Stimulated activated CD4-positive, alpha-beta T cell treated with anti-CD3 and anti-CD28 coated beads, Interleukin-2, amount 100 ng/mL, for 4 hours (primary cell): ENCODE measurements around the gene DMAC2.
"Not testable (repeated sequence)": the region's sequence is repeated elsewhere in the genome, so short reads cannot be mapped to it uniquely, and the experiment has no call there.

Experiments
- DNase-seq: peaks from one replicate; pipeline ENCODE4 v3.0.0-alpha.2; 2020; ENCODE audit warnings: low read depth

DMAC2 gene

DNA sequence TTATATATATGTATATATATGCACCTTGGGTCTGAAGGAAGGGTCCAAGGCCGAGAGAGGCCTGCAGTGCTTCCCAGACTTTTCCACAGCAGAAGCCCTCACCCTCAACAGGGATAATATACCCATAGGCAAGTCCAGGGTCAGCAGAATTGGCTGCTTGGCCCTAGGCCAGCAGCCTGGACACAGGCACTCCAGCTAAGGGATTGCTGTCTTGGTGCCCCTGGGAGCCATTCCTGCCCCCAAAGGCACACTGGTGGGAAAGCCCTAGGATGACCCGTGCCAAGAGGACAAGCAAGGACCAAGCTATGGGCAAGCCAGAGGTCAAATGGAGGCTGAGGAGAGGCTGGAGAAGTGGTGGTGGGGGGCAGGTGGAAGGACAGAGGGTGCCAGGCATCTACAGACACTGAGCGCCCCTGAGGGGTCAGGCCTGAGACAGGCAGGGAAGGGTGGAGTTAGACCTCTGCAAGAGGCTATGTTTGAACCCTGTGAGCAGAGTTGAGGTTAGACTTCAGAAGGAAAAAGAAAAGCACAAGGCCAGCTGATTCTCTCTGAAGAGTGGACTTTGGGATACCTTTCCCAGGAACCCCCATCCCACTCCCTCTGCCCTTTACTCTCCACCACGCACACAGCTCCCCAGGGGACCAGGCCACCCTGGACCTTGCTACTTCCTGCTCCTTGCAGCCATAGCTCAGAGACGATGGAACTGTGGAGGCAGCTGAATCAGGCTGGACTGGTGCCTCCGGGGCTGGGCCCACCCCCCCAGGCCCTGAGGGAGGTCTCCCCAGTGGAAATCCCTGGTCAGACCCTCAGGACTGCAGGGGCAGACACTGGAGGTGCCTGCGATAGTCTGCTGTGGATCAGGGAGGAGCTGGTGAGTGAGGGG lies 3.0 kb upstream of the DMAC2 start, which contains the start of gene ERICH4:
TSS of gene ERICH4 (plus strand) at position 684 of the 883 bp plus-strand sequence. CDS start at position 698, 14 bp downstream.
- no peak for DNase-seq

DNA sequence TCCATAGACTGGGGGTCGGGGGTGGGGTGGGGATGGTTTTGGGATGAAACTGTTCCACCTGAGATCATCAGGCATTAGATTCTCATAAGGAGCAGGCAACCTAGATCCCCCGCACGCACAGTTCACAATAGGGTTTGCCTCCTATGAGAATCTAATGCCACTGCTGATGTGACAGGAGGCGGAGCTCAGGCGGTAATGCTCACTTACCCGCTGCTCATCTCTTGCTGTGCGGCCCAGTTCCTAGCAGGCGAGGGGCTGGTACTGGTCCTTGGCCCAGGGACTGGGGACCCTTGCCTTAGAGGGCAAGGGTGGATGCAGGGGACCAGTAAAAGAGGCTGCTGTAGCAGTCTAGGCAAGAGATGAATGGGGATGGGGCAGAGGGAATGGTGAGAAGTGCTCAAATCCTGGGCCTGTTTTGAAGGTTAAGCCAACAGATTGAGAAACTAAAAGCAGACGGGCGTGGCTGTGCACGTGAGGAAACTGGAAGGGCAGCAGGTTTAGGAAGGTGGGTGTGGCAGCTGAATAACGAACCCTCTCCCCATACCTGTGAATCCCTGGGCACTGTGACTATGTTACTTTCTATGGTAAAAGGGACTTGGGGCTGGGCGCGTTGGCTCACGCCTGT lies 1.7 kb upstream of the DMAC2 start:
- DNase-seq = no peak

DNA sequence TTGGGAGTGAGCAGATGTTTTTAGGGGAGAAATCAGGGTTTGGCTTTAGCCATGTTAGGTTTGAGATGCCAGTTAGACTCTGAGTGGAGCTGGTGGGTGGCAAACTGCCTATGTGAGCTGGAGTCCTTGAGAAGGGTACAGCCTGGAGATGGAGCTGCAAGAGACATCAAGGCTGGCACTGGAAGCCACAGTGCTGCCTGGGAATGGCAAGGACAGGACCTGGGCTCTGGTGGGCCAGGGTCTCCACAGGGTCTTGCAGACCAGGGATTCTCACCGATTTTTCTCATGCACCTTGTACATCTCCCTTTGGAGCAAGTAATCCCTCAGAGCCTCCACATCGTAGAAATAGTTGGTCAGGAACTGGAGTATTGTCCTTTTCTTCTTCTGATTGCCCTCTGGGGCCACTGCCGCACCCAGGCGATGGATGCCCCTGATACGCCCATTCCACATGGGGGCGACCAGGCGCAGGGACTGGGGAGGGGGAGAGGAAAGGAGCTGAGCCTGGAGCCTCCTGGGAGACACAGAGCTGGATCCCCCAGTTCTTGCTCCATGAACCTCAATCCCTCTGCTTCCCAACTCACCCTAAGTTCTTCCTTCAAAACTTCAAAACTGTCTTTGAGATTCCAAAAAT lies 1.7 kb downstream of the DMAC2 start:
- no peak for DNase-seq

DNA sequence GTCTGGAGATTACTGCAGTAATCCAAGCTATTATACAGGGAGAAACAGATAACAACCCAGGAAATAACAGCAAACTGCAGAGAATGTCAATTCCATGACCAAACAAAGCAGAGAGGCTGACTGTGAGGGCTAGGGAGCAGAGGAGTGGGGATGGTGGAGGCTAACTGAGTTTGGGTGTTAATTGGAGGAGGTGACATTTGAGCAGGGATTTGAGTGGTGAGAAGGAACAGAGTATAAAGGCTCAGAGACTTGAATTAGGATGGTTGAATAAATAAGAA lies 3.1 kb downstream of the DMAC2 start:
- no peak for DNase-seq

DNA sequence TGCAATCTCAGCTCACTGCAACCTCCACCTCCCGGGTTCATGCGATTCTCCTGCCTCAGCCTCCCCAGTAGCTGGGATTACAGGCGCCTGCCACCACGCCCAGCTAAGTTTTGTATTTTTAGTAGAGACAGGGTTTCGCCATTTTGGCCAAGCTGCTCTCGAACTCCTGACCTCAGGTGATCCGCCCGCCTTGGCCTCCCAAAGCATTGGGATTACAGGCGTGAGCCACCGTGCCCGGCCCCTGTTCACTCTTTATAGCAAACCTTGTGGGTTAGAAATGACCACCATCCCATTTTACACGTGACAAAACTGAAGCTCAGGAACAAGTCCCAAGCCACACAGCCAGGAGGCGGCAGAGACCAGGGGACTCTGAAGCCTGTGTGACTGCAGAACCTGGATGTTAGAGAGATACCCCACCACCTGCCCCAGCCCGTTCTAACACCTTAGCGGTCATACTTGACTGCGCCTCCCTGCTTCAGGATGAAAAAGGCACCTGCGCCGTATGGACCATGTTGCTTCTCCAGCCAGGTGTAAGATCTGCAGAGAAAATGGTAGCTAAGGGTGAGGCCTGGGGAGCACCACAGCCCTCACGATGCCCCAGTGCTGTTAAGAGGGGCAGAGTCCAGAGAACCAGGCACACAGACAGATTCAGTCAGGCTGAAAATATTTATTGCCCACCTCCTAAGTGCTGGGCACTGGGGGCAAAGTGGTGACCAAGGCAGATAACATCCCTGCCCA lies 3.6 kb downstream of the DMAC2 start:
- no peak for DNase-seq

DNA sequence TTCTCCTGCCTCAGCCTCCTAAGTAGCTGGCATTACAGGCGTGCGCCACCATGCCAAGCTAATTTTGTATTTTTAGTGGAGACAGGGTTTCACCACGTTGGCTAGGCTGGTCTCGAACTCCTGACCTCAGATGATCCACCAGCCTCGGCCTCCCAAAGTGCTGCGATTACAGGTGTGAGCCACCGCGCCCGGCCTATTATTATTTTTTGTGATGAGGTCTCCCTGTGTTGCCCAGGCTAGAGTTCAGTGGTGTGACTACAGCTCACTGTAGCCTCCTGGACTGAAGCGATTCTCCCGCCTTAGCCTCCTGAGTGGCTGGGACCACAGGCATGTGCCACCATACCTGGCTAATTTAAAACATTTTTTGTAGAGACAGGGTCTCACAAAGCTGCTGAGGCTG lies 4.3 kb downstream of the DMAC2 start:
- DNase-seq = not testable (repeated sequence)

DNA sequence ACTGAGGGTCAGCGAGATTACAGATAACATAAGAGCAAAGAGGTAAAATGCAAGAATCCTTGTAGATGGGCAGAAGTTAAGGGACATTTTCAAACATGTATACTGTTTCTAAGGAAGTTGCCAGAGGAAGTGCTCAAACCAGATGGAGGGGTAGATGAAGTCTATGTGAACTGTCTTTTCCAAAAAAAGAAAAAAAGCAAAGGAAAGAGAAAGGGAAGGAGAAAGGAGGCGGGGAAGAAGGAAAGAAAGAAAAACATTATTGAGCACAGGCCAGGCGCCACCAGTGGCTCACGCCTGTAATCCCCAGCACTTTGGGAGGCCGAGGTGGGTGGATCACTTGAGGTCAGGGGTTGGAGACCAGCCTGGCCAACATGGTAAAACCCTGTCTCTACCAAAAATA lies 5.3 kb downstream of the DMAC2 start:
- DNase-seq = no peak

DNA sequence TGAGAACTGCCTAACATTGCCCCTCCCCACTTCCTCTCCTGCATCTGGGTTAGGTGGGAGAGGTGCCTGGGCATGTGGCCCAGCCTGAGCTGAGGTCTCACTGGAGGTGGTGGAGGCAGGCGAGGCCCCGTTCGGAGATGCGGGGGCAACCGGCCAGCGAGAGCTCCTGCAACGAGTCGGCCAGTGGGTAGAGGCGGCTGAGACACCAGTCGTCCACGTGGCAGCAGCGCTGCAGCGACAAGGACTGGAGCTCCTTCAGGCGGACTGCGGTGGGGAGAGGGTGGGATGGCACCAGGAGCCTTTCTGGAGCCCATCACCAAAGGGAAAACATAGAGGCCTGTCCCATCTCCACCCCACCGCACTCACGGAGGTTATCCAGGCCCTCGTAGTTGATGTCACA lies 6.5 kb downstream of the DMAC2 start:
- DNase-seq = no peak

DNA sequence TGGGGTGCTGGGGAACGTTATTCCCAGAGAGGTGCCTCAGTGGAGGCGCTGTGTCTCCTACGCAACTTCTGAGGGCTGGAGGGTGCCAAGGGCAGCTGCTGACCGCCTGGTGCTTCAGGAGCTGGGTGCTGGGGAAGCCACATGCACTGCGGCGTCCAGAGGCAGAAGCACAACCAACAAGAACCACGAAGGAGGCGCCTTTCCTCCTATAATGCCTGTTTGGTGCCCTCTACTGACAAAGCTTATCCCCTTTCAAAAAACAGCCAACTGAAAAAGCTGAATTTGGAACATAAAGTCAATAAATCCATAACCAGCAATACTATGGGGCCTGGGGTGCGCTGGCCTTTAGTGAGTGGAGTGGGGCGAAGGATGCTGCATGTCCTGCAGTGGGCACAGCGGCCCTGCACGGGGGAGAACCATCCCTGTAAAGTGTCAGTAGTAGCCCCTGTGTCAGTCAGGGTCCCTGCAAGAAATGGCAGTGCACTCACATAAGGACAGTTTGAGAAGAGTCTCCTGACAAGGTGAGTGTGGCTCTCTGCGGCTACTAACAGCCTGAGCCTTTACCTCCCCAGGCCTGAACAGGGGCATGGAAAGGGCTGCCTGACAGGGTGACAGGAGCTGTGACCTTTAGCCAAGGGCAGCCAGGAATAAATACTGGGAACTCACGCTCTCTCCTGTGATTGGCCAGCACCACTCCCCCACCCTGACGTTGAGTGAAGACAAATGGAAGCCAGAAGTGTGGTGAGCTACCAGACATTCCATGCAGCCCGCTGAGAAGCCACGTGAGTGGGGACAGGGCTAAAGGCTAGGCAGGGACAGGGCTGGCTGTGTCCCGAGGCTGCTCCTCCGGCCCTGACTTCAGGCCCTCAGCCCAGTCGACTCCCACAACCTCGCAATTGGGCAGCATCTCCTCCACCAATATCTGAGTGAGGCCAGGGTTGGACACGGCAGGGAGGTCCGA lies 8.0 kb downstream of the DMAC2 start:
- no peak for DNase-seq

DNA sequence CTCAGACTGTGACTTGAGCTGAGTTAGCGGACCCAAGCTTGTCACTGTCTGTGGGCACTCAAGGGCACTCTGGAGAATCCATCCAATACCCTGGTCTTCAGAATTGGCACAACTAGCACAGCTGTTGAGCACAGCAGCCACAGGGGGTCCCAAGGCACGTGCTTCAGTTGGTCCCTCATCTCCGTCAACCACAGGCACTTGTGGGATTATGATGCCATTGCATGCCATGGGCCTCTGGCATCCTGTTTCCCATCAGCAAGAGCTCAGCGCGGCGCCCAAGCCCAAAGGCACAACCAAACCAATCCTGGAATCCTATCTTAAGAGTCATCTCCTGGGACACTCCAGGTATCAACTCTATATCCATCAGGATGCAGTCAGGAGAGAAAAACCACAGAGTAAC lies 8.8 kb downstream of the DMAC2 start:
- DNase-seq = no peak

DNA sequence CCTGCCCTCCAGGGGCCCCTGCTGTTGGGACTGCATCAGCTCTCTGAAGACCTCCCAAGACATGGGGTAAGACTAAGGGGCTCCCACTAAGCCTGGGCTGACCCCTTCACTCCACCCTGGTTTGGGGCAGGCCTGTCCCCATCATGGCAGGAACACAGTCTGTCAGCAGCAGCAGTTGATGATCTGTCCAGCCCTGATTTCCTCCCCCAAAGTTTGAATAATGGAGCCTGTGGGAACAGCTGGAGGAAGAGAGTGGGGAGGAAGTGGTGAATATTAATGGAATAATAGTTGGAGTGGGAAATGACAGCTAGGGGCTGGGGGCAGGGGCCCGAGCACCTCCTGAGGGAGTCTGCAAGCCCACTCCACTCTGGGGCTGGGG lies 11.2 kb downstream of the DMAC2 start:
- no peak for DNase-seq

DNA sequence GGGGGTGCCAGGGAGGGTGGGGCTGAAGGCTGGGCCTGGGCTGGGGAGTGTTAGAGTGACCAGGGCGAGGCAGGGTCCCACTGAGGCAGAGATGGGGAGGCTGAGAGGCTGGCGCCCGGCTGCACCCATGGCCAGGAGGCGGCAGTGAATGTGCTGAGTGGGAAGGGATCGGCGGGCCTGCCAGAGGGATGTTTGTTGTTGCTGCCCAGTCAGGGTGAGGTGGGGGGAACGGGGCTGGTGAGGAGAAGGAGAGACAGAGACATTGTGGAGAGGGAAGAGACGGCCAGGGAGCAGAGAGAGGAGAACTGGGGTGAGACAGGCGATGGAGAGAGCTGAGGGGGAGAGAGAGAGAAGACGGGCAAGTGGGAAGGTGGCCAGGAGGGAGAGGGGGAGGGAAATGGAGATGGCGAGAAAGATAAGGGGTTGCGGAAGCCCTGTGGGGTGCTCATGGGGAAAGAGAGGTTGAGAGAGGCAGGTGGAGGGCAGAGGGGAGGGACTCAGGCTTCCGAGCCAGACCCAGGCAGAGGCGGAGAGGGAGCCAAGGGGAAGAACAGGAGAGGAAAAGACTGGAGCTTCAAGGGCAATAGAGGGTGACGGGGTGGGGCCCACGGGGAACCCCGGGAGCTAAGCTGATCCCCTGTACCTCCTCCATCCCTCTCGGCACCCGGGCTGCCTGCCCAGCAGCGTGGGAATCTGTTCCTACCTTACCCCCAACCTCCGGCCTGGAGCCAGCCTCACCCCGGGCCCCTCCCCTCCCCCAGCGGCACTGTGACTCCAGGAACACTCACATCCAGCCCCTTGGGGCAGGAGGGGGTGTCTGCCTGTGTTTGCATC lies 11.8 kb downstream of the DMAC2 start:
- DNase-seq = no peak

DNA sequence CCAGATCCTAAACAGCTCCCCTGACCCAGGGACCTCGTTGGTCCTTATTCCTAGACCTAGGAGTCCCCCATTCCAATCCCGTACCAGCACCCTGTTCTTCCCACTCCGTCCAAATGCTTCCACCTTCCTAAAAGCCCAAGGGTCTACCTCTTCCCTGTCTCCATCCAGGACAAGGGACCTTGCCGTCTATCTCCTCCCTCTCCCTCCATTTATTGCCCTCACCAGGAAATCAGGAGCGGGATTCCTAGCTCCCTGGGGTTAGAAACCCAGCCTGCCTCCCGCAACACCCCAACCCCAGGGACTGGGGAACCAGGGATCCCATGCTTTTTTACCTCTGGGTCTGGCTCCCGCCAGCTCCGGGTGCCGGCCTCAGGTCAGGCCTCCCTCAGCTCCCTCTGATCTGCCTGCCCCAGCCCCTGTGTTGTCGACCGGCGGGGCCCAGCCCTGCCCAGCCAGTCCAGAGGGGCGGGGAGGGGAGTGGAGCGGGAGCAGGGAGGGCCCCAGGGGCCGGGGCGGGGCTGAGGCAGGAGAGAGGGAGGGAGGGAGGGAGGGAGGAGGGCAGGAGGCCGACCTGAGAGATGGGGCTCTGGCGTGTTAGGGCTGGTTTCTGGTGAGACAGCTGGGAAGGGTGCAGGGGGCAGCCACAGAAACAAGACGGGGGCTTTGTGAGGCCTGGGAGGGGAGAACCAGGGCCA lies 12.6 kb downstream of the DMAC2 start, which contains the start of gene B3GNT8:
TSS of gene B3GNT8 (minus strand) at position 423 of the 695 bp plus-strand sequence. CDS start 596 bp downstream, outside the sequence.
- peak; percentile 17 for DNase-seq

DNA sequence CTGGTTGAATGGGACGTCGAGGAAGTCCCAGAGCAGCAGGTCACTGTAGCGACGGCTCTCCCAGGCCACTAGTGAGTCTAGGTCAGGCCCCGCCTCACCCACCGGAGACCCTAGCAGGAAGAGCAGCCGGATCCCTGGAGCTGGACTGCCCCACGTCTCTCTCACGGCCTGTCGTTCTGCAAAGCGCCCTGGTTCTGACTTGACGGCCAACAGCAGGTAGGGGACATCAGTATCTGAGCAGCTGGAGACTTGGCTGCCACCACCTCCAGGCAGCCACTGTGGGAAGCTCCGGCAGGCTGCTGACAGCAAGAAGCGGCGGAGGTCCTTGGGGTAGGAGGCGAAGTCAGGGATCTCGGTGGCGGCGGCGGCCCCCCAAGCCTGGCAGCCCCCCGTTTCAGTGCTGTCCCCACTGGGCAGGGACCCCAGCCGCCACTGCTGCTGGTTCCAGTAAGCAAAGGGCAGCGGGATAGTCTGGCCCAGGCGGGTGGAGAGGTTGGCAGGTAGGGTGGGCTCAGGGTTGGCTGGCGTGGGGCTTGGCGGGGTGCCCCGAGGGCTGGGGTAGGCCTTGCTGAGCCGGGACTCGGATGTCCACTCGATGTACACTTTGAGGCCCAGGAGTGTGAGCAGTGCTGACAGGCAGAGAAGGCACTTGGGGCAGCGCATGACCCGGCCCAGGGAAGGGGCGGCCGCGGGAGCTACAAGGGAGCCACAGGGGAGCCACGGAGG lies 13.4 kb downstream of the DMAC2 start:
- DNase-seq = no peak

DNA sequence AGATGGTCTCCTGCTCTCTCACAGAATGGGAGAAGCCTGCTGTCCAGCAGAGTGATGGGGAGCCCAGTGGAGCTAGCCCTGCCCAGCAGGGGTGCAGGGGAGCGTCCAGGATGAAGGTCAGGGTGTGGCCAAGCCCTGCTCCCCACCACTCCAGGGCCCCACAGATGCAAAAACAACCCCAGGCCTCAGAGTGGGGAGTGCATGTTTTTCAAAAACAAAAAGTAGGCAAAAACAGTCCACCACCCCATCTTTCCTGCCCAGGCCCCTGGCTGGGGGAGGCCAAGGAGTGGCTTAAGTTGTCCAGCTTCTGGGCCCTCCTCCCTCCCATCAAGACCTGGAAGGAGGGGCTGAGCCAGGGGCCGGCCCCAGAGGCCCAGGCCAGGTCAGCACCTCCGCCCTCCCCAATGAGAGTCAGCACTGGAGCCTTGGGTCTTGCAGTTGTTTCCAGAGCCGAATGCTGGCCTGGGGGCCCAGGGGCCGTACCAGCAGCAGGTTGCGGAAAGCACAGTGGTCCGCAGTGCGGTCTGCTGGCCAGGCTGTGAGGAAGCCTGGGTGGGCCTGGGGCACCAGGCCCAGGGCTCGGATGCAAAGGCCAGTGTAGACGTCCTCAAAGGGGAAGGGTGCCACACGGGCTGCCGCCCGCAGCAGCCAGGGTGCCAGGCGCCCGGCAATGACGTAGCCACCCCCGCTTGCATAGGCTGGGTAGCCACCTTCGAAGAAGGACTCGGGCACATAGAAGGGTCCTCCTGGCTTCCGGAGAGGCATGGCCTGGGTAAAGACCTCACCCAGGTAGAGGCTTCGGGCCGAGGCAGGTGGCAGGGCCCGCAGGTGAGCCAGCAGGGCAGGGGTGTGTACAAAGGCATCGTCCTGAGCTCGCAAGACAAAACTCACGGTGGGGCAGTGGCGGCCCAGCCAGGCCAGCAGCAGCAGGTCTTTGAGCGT lies 14.3 kb downstream of the DMAC2 start:
- DNase-seq = no peak

DNA sequence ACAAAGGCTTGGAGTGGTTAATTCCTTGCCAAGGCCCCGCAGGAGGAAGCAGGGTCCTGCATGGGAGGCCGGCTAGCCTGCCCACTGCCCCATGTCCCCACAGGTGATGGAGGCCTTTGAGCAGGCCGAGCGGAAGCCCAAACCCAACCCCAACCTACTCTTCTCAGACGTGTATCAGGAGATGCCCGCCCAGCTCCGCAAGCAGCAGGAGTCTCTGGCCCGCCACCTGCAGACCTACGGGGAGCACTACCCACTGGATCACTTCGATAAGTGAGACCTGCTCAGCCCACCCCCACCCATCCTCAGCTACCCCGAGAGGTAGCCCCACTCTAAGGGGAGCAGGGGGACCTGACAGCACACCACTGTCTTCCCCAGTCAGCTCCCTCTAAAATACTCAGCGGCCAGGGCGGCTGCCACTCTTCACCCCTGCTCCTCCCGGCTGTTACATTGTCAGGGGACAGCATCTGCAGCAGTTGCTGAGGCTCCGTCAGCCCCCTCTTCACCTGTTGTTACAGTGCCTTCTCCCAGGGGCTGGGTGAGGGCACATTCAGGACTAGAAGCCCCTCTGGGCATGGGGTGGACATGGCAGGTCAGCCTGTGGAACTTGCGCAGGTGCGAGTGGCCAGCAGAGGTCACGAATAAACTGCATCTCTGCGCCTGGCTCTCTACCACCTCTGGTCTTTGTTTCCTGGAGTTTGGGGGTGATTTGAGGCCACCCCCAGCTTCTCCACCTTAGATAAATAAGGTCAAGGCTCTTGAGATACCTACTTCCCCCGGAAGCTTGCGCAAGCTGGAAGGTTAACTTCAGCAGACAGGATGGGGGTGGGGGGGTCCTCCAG lies 15.2 kb downstream of the DMAC2 start:
- DNase-seq = no peak

DNA sequence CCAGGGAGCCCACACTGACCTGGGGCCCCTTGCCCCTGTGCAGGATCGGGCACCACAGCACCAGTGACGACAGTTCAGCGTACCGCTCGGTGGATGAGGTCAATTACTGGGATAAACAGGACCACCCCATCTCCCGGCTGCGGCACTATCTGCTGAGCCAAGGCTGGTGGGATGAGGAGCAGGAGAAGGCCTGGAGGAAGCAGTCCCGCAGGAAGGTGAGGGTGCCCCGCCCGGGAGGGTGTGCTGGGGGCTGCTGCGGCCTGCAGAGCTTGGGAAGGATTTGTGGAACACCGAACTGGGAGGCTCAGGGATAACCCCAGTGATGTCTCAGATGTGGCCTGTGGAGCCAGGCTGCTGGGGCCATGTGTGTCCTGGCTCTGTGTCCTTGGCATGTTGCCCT lies 16.8 kb downstream of the DMAC2 start:
- no peak for DNase-seq
